Measurements from ENCODE around the gene HOXC11.

Gene HOXC11

GRCh38 chr12:54021432-54022013 lies 48.6 kb downstream of the HOXC11 start:
- DNase-seq (ENCODE audit: low read depth, low spot score), result no peak

- DNase-seq (ENCODE audit: low read depth, low spot score), result no peak
Observed at GRCh38 chr12:54022960-54023884, 50.3 kb downstream of the HOXC11 start.

GRCh38 chr12:54024127-54024526 lies 51.2 kb downstream of the HOXC11 start:
- DNase-seq (ENCODE audit: low read depth, low spot score), result no peak

GRCh38 chr12:54024581-54025305 lies 51.8 kb downstream of the HOXC11 start:
- no peak for DNase-seq (ENCODE audit: low read depth, low spot score)

- DNase-seq (ENCODE audit: low read depth, low spot score), result no peak
Observed at GRCh38 chr12:54025499-54026405, 52.8 kb downstream of the HOXC11 start.

- DNase-seq (ENCODE audit: low read depth, low spot score), result no peak
Observed at GRCh38 chr12:54026640-54027441, 53.9 kb downstream of the HOXC11 start.
